H54 (cell line): Measurements from ENCODE around the gene NRXN2.
A peak's percentile ranks its signal among the peaks of the same experiment; 100 is the strongest.

Experiments
- DNase-seq: peaks from one replicate; pipeline ENCODE4 v3.0.0; 2011; ENCODE audit warnings: low spot score, mixed read lengths; ENCODE audit not compliant: insufficient read length
- FAIRE-seq: peaks from 3 replicates; lab custom pipeline; 2011; peaks lifted over from hg19 to GRCh38; lab: Jason Lieb, UNC
- POLR2A ChIP-seq: IDR thresholded peaks from 2 replicates; pipeline ENCODE4 v1.6.1; 2011; ENCODE audit warnings: low read depth, mild to moderate bottlenecking, low read length

NRXN2 gene

GRCh38 chr11:64594159-64594939, 128.6 kb downstream of the NRXN2 start:
- DNase-seq = no peak
- FAIRE-seq = no peak
- no peak for TF ChIP-seq POLR2A

- DNase-seq (no peak), FAIRE-seq (no peak)
- TF ChIP-seq POLR2A = no peak
Measured at GRCh38 chr11:64593156-64594105, 129.6 kb downstream of the NRXN2 start.

GRCh38 chr11:64592656-64593055, 130.3 kb downstream of the NRXN2 start:
- FAIRE-seq (no peak), DNase-seq (no peak)
- TF ChIP-seq POLR2A = no peak

GRCh38 chr11:64592234-64592615, 130.8 kb downstream of the NRXN2 start:
- DNase-seq (no peak), FAIRE-seq (no peak)
- no peak for TF ChIP-seq POLR2A

GRCh38 chr11:64591257-64592233, 131.5 kb downstream of the NRXN2 start:
- DNase-seq (no peak), FAIRE-seq (no peak)
- TF ChIP-seq POLR2A = no peak

- DNase-seq (no peak), FAIRE-seq (no peak)
- no peak for TF ChIP-seq POLR2A
Measured at GRCh38 chr11:64590763-64591221, 132.2 kb downstream of the NRXN2 start, which contains the start of gene SLC22A12. SLC22A12 (plus strand) TSS chr11:64591220; CDS start chr11:64591557, 337 bp downstream.

GRCh38 chr11:64588701-64589100, 134.3 kb downstream of the NRXN2 start:
- no peak for FAIRE-seq
- no peak for TF ChIP-seq POLR2A

GRCh38 chr11:64586366-64586765, 136.6 kb downstream of the NRXN2 start:
- DNase-seq (no peak), FAIRE-seq (no peak)
- no peak for TF ChIP-seq POLR2A

More at GRCh38 chr11:64588701-64589100, 134.3 kb downstream of the NRXN2 start:
- DNase-seq = no peak

- TF ChIP-seq POLR2A = no peak
- FAIRE-seq (no peak), DNase-seq (no peak)
Measured at GRCh38 chr11:64585150-64585549, 137.8 kb downstream of the NRXN2 start.

GRCh38 chr11:64583296-64584262, 139.4 kb downstream of the NRXN2 start:
- DNase-seq (peak; percentile 54), FAIRE-seq (no peak)
- no peak for TF ChIP-seq POLR2A

- no peak for TF ChIP-seq POLR2A
- DNase-seq = no peak
- no peak for FAIRE-seq
Measured at GRCh38 chr11:64582885-64583284, 140.1 kb downstream of the NRXN2 start.

GRCh38 chr11:64581057-64581523, 141.9 kb downstream of the NRXN2 start:
- FAIRE-seq (no peak), DNase-seq (no peak)
- no peak for TF ChIP-seq POLR2A
